Stomach (tissue), 9 donors: ENCODE measurements around the gene ARHGAP1. TPM values are rescaled to one million over a fixed set of nuclear protein-coding genes. Genes with fewer than 3 reads are reported as not detected.

Experiments
- DNase-seq, 2 donors: peaks; one replicate each; pipeline versions ENCODE4 v3.0.0 to v3.0.0-alpha.2; 2013 to 2019
- H3K27ac ChIP-seq, 5 donors: fragments of 200-600 bp in 4 of 5; sonication (generic) in 4 of 5; one replicate each; pipeline ENCODE4 v1.5.1; 2013 to 2019; ENCODE audit warnings: mild to moderate bottlenecking in 1 of 5, moderate library complexity in 1 of 5
- H3K27me3 ChIP-seq, 3 donors: fragments of 200-600 bp; sonication (generic); one replicate each; pipeline ENCODE4 v1.5.1; 2017 to 2019; ENCODE audit warnings: mixed run types in 1 of 3
- H3K36me3 ChIP-seq, 4 donors: fragments of 200-600 bp; sonication (generic); 1 replicate in 3 of 4; 2 replicates in 1 of 4; pipeline ENCODE4 v1.5.1; 2016 to 2019
- H3K4me1 ChIP-seq, 4 donors: fragments of 200-600 bp; sonication (generic); one replicate each; pipeline ENCODE4 v1.5.1; 2016 to 2019
- H3K4me3 ChIP-seq, 4 donors: fragments of 200-600 bp; sonication (generic) in 3 of 4; one replicate each; pipeline ENCODE4 v1.5.1; 2016 to 2019; ENCODE audit warnings: mild to moderate bottlenecking in 1 of 4
- H3K9me3 ChIP-seq, 4 donors: fragments of 200-600 bp; sonication (generic); one replicate each; pipeline ENCODE4 v1.5.1; 2016 to 2019
- CTCF ChIP-seq, 7 experiments: fragments of 450-650 bp in 4 of 7; fragments of 200-600 bp in 3 of 7; sonication (generic) in 3 of 7; IDR thresholded peaks; one replicate each; pipeline ENCODE4 v1.5.1; 2016 to 2019; ENCODE audit warnings: antibody characterized with exemption in 7 of 7, control low read depth in 2 of 7, mild to moderate bottlenecking in 1 of 7
- EP300 ChIP-seq: sonication (generic); formaldehyde crosslinking; IDR thresholded peaks from one replicate; pipeline ENCODE4 v1.6.1; 2017; ENCODE audit warnings: antibody characterized with exemption
- POLR2A ChIP-seq, 4 donors: fragments of 450-650 bp; IDR thresholded peaks; one replicate each; pipeline ENCODE4 v1.6.1; 2016; ENCODE audit warnings: antibody characterized with exemption in 4 of 4, control low read depth in 2 of 4, mild to moderate bottlenecking in 1 of 4, moderate library complexity in 1 of 4
- POLR2AphosphoS5 ChIP-seq, 3 donors: sonication (generic); formaldehyde crosslinking; IDR thresholded peaks; one replicate each; pipeline ENCODE4 v1.6.1; 2016; ENCODE audit warnings: antibody characterized with exemption in 3 of 3
- WGBS, 5 donors: extraction: QIAGEN DNeasy Blood & Tissue Kit in 3 of 5; methylation state at CpG; one replicate each; pipeline versions ENCODE4 v1.1.5 to v1.1.7; 2013 to 2018; 5-methylcytosine and 5-hydroxymethylcytosine counted together
- intact Hi-C: fragments of 100-400 bp; cut with DNase I; formaldehyde crosslinking; loops from one replicate; pipeline ENCODE4 v1.15.1; 2023; ENCODE audit warnings: low total_unique reads
- polyA plus RNA-seq, 3 donors: library from polyadenylated mRNA; stranded (reverse); fragments of 200-250 nt; gene quantifications; one replicate each; pipeline ENCODE4 v1.2.3, GENCODE V29; 2013
- total RNA-seq, 5 donors: library from RNA; depleted of rRNA; stranded (reverse); fragments of >200 nt; gene quantifications; one replicate each; pipeline versions ENCODE4 v1.1.0 to v1.2.3, GENCODE V29; 2014 to 2016
- donor health status: healthy with polysubstance abuse.
- donor health status: Bipolar disorder and iron deficiency.
- donor health status: healthy.

The ARHGAP1 gene
- total and polyA plus RNA-seq, 8 donors, result 21.1 to 82.9 (median 31.3) TPM

- Histone ChIP-seq H3K27ac (peak overlapping the region; percentile 36 to 73 (median 69)), H3K4me3 (no peak overlapping the region), H3K9me3 (no peaks in the 10 kb centered on the region), H3K36me3 (peaks cover 68 to 100% (median 96%) of the 10 kb centered on the region in 4 donors), H3K4me1 (peaks cover 0 to 32% (median 13%) of the 10 kb centered on the region in 4 donors), H3K27me3 (no peaks in the 10 kb centered on the region)
- intact Hi-C loops, result no loop called here
- 40 to 57% (median 47%) methylated on average over 2 of the region's 2 CpGs for WGBS, 5 donors
- TF ChIP-seq CTCF (IDR thresholded peaks at IDR 0.05), result no peak
- peak; percentile 7 to 61 (median 30) for TF ChIP-seq POLR2AphosphoS5 (IDR thresholded peaks at IDR 0.05)
- no peak for TF ChIP-seq EP300
- DNase-seq, result peak in 1 of 2 donors; percentile 81
These were observed 51.2 kb downstream of the ARHGAP1 start for GRCh38 chr11:46649180-46649738.

GRCh38 chr11:46643986-46644385 lies 56.4 kb downstream of the ARHGAP1 start:
- no peaks in the 10 kb centered on the region for H3K9me3 ChIP-seq
- TF ChIP-seq POLR2A (IDR thresholded peaks at IDR 0.05) (no peak), EP300 (no peak), POLR2AphosphoS5 (IDR thresholded peaks at IDR 0.05) (no peak), CTCF (IDR thresholded peaks at IDR 0.05) (no peak)
- H3K27ac ChIP-seq, result no peak overlapping the region
- peaks cover 0 to 34% (median 11%) of the 10 kb centered on the region in 4 donors for H3K4me1 ChIP-seq
- intact Hi-C loops, result no loop called here
- DNase-seq, result no peak
- H3K36me3 ChIP-seq, result peaks cover 38 to 81% (median 61%) of the 10 kb centered on the region in 4 donors
- no peak overlapping the region for H3K4me3 ChIP-seq
- no peaks in the 10 kb centered on the region for H3K27me3 ChIP-seq

GRCh38 chr11:46643531-46643930 lies 56.9 kb downstream of the ARHGAP1 start:
- Histone ChIP-seq H3K27ac (no peak overlapping the region), H3K27me3 (no peaks in the 10 kb centered on the region), H3K9me3 (no peaks in the 10 kb centered on the region), H3K4me1 (peaks cover 0 to 29% (median 11%) of the 10 kb centered on the region in 4 donors), H3K36me3 (peaks cover 40 to 82% (median 59%) of the 10 kb centered on the region in 4 donors), H3K4me3 (no peak overlapping the region)
- TF ChIP-seq POLR2AphosphoS5 (IDR thresholded peaks at IDR 0.05) (no peak), CTCF (IDR thresholded peaks at IDR 0.05) (no peak), POLR2A (IDR thresholded peaks at IDR 0.05) (no peak), EP300 (no peak)
- WGBS, 5 donors, result 87 to 100% (median 97%) methylated on average over 3 of the region's 3 CpGs
- intact Hi-C loops, result no loop called here
- DNase-seq, result no peak

GRCh38 chr11:46642627-46643335 lies 57.6 kb downstream of the ARHGAP1 start:
- Histone ChIP-seq H3K4me1 (peaks cover 0 to 22% (median 9%) of the 10 kb centered on the region in 4 donors), H3K27me3 (no peaks in the 10 kb centered on the region), H3K4me3 (no peak overlapping the region), H3K9me3 (no peaks in the 10 kb centered on the region), H3K36me3 (peaks cover 39 to 80% (median 55%) of the 10 kb centered on the region in 4 donors), H3K27ac (no peak overlapping the region)
- 91 to 95% (median 93%) methylated on average over 7 to 8 of the region's 8 CpGs for WGBS, 5 donors
- DNase-seq, result no peak
- intact Hi-C loops, result no loop called here
- TF ChIP-seq POLR2A (IDR thresholded peaks at IDR 0.05) (no peak), CTCF (IDR thresholded peaks at IDR 0.05) (no peak), EP300 (no peak), POLR2AphosphoS5 (IDR thresholded peaks at IDR 0.05) (no peak)
